ENCODE measurements around the gene SCTR.

DNA sequence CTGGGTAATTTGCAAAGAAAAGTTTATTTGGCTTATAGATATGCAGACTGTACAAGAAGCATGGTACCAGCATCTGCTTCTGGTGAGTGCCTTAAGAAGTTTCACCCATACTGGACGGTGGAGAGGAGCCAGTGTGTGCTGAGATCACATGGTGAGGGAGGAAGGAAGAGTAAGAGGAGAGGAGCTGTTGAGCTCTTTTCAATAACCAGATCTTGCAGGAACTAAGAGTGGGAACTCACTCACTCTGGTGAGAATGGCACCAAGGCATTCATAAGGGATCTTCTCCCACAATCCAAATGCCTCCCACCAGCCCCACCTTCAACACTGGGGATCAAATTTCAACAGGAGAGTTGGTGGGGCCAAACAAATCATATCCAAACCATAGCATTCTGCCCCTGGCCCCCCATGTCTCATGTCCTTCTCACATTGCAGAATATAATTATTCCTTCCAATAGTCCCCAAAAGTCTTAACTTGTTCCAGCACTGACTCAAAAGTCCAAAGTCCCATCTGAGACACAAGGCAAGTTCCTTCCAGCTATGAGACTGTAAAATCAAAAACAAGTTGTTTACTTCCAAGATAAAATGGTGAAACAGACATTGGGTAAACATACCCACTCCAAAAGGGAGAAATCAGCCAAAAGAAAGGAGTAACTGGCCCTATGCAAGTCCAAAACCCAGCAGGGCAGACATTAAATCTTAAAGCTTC is 104.3 kb downstream of the SCTR start:
- TF ChIP-seq CTCF (IDR thresholded peaks at IDR 0.05), result no peak
- no peak for TF ChIP-seq EZH2 (IDR thresholded peaks at IDR 0.05; ENCODE audit: borderline replicate concordance, insufficient read depth, low read depth, low read length, poor library complexity, severe bottlenecking)
